ENCODE data around the gene P3R3URF.
A peak's percentile ranks its signal among the peaks of the same experiment; 100 is the strongest.

P3R3URF gene

DNA sequence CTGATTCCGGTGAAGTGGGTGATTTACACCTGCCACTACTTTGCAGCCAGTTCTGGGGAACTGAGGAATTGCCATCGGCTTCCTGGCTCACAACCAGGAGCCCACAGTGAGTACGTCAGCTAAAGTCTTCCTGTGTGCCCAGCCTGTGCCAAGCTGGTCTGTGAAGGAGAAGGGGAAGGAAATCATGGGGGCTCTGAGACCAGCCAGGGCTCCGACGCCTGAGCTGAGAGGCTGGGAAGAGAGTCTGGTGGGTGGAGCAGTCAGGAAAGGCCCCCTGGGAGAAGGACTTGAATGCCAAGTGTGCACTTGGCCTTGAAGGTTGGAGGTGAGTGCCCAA lies 28.1 kb upstream of the P3R3URF start:
- TF ChIP-seq, protein P1, sequence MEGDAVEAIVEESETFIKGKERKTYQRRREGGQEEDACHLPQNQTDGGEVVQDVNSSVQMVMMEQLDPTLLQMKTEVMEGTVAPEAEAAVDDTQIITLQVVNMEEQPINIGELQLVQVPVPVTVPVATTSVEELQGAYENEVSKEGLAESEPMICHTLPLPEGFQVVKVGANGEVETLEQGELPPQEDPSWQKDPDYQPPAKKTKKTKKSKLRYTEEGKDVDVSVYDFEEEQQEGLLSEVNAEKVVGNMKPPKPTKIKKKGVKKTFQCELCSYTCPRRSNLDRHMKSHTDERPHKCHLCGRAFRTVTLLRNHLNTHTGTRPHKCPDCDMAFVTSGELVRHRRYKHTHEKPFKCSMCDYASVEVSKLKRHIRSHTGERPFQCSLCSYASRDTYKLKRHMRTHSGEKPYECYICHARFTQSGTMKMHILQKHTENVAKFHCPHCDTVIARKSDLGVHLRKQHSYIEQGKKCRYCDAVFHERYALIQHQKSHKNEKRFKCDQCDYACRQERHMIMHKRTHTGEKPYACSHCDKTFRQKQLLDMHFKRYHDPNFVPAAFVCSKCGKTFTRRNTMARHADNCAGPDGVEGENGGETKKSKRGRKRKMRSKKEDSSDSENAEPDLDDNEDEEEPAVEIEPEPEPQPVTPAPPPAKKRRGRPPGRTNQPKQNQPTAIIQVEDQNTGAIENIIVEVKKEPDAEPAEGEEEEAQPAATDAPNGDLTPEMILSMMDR (IDR thresholded peaks at IDR 0.05; ENCODE audit: low read depth, low read length, missing control alignments), result no peak
- DNase-seq (ENCODE audit: low read depth), result no peak
- no peak overlapping the region for H3K4me3 ChIP-seq (ENCODE audit: low read depth, low read length)

DNA sequence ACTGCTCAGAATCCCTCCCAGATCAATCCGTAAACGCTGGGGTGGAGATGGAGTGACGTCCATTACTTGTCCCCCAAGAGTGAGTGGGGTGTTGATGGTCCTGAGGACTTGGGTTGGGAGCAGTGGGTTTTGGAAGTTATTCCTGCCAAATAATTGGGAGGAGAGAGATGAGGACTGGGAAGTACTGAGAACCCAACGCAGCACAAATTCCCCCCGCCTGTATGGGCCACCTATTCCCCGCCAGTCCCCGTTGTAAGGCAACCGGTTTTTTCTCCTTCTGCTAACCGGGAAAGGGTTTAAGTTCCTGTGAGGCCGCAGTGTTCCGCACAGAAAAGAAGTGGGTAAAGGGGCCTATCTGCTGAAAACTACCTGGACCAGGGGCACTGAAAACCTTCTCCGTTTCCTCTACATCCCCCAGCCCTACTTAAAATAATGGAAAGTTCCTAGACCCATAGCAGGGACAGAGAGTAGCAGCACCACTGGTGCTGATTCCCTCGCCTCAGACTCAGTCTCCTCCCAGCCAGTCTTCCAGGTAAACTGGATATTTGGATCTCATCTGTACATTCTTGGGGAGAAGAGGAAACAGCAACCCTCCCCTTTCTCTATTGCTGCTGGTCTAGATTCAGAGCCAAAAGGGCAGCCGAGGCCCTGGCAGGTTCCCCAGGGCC lies 27.6 kb upstream of the P3R3URF start:
- DNase-seq (ENCODE audit: low read depth), result no peak
- no peak overlapping the region for H3K4me3 ChIP-seq (ENCODE audit: low read depth, low read length)
- TF ChIP-seq, protein P1 (IDR thresholded peaks at IDR 0.05; ENCODE audit: low read depth, low read length, missing control alignments), result no peak

DNA sequence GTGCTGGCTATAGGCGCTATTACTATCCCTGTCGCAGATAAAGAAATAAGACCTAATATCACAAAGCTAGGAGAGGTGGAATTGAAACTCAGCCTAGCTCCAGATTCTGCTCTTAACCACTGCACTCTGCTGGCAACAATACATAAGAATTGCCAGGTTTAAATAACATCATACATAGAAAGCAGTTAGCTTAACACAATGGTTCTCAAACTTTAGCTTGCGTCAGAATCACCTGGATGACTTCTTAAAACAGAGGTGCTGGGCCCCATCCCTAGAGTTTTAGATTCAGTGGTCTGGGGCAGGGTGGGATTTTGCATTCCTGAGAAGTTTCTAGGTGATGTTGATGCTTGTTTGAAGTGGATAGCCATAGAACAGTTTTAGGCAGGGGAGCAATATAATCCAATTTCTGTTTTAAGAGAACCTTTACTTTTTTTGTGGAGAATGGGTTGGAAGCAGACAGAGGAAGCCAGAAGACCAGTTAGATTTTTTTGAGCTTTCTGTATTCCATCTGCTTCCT lies 23.0 kb upstream of the P3R3URF start:
- H3K4me3 ChIP-seq (ENCODE audit: low read depth, low read length), result peak overlapping the region; percentile 93; the same call in 1 of the 2 replicates
- DNase-seq (ENCODE audit: low read depth), result no peak
- TF ChIP-seq, protein P1 (IDR thresholded peaks at IDR 0.05; ENCODE audit: low read depth, low read length, missing control alignments), result no peak

DNA sequence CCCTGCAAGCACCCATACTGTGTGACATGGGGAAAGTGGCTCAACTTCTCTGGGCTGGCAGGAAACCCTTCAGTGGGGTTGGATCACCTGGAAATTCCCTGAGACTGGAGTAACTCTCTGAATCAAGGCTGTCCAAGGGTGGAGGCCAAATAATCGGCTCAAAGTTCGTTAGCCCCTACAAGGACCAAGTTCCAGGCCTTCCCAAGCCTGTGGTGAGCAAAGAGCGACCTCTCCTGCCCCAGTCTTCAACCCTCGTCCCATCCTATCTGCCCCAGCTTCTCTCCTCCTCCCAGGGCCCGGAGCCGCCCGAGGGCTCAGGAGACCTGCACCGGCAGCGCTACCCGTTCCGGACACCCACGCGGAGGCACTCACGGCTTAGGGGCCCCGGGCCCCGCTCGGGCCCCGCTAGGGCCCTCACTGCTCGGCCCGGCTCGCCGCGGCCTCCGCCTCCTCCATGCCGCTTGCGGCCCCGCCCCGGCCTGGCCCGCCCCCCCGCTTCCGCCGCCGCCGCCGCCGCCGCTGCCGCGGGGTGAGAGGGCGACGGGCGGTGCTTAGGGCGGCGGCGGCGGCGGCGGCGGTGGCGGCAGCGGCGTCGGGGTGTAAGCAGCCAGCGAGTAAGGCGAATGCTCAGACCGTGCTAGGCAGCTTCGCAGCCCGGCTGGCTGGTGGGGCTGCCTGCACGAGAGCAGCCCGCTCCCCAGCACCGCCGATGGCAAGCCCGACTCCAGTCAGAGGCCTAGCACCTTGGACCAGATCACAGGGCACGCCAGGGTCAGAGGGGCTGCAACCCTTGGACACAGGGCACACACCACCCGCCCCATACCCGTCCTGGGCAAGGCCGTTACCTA lies 21.9 kb upstream of the P3R3URF start, which contains the start of gene POMGNT1:
POMGNT1 (minus strand) TSS at position 471 of the 848 bp plus-strand sequence. CDS start 613 bp downstream, outside the sequence.
- TF ChIP-seq, protein P1 (IDR thresholded peaks at IDR 0.05; ENCODE audit: low read depth, low read length, missing control alignments), result no peak
- peak within 1 kb of the TSS; percentile 93 for H3K4me3 ChIP-seq (ENCODE audit: low read depth, low read length)
- DNase-seq (ENCODE audit: low read depth), result no peak

DNA sequence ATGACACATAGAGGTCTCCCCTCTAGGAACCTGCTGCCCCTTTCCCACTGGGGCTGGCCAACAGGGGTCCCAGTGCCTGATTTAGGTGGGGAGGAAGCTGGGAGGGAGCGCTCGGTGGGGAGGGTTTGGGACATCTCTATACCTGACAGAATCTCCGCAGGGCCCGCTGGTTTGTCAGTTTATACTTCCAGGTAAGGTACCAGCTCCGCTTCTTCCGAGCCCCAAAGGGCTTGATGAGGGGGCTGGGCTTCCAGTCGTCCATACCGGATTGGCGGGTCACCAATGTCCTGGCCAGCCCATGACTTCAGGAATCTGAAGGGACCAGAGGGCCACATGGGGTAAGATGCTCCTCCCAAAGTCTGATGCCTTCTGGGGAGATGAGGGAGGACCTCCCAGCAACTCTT lies 21.3 kb upstream of the P3R3URF start:
- H3K4me3 ChIP-seq (ENCODE audit: low read depth, low read length), result peak overlapping the region; percentile 63

DNA sequence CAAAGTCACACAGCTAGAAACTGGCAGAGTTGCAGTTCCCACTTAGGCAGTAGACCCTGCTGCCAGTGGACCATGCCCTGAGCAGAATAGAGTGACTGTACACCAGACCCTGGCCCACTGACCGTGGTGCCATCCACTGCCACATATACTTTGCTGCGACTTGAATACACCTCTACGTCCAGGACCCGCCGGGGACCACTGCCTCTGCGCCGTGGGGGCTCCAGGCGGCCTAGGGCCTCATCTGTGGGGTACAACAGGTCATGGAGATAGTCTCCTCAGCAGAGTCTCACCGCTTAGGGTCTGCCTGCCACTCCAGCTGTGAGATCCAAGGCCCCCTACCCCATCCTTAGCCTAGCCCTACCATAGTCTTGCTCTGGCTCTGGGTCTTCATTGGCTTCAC lies 20.3 kb upstream of the P3R3URF start:
- DNase-seq (ENCODE audit: low read depth), result no peak
- no peak overlapping the region for H3K4me3 ChIP-seq (ENCODE audit: low read depth, low read length)
- TF ChIP-seq, protein P1 (IDR thresholded peaks at IDR 0.05; ENCODE audit: low read depth, low read length, missing control alignments), result no peak

More for the DNA sequence above, 21.3 kb upstream of the P3R3URF start:
- TF ChIP-seq, protein P1 (IDR thresholded peaks at IDR 0.05; ENCODE audit: low read depth, low read length, missing control alignments), result no peak
- DNase-seq (ENCODE audit: low read depth), result no peak
